ENCODE results near the gene PTPRB. TPM values are rescaled to one million over a fixed set of nuclear protein-coding genes. Genes with fewer than 3 reads are reported as not detected.

PTPRB gene
- total and polyA plus RNA-seq, 2 of the 4 experiments (the other 2 are of a cell fraction) = 4.1 to 6.5 TPM

GRCh38 chr12:70557583-70558191 lies 79.5 kb downstream of the PTPRB start:
- dilution Hi-C loops (cut with HindIII; ENCODE audit: low sequenced_read_pairs, unreplicated experiment) = no loop called here
- H4K8ac ChIP-seq (ENCODE audit: low read depth in 2 of 2, low read length in 2 of 2) = no peak overlapping the region
- H4K5ac ChIP-seq (ENCODE audit: low read depth, low read length) = no peak overlapping the region
- H3K9ac ChIP-seq (ENCODE audit: low read depth, low read length) = no peak overlapping the region
- no peaks in the 10 kb centered on the region for H3K9me3 ChIP-seq (ENCODE audit: control insufficient read depth, insufficient read depth, low read length)
- no peak overlapping the region for H3K18ac ChIP-seq (ENCODE audit: low read depth, low read length)
- ChIA-PET CTCF (interaction anchor here (0.7 to 1.5 kb wide), 3 partner anchors 19 to 657 kb away, joined by 3 read pairs; no protein-coding TSS in a partner anchor), POLR2A (ENCODE audit: unreplicated experiment) (no interaction called here)
- no peak overlapping the region for H2BK15ac ChIP-seq (ENCODE audit: low read depth, low read length)
- intact Hi-C loops (cut with micrococcal nuclease) = no loop called here
- in situ Hi-C loops (cut with MboI; ENCODE audit: low sequenced_read_pairs) = no loop called here
- no peak overlapping the region for H3K4ac ChIP-seq (ENCODE audit: low read depth, low read length)
- no peak overlapping the region for H3K56ac ChIP-seq (ENCODE audit: extremely low read depth, insufficient read depth, low read length)
- 100% methylated on average over 1 of the region's 4 CpGs; no CpG with 5 or more reads in 1 of the 2 experiments for WGBS, 2 experiments (ENCODE audit: extremely low coverage in 2 of 2, insufficient read length in 1 of 2)
- H4K20me1 ChIP-seq (ENCODE audit: insufficient read depth, low read length) = no peaks in the 10 kb centered on the region
- no peaks in the 10 kb centered on the region for H3K9me1 ChIP-seq (ENCODE audit: insufficient read depth, low read length)
- DNase-seq (no peak), ATAC-seq (ENCODE audit: low read depth) (no peak)
- H2AK5ac ChIP-seq (ENCODE audit: low read depth, low read length) = no peak overlapping the region
- TF ChIP-seq MAZ (IDR thresholded peaks at IDR 0.05; ENCODE audit: borderline replicate concordance, low read depth, low read length) (no peak), BHLHE40 (IDR thresholded peaks at IDR 0.05; ENCODE audit: low read depth, low read length) (no peak), CTCF (conservative IDR thresholded peaks at IDR 0.05; ENCODE audit: low read depth, low read length) (no peak), CEBPB (IDR thresholded peaks at IDR 0.05; ENCODE audit: low read depth, low read length) (no peak), NFE2L2 (IDR thresholded peaks at IDR 0.05; ENCODE audit: low read depth, low read length) (no peak), MXI1 (IDR thresholded peaks at IDR 0.05; ENCODE audit: borderline replicate concordance, low read depth, low read length) (no peak), ELK1 (IDR thresholded peaks at IDR 0.05; ENCODE audit: borderline replicate concordance, low read depth, low read length) (no peak), FOS (IDR thresholded peaks at IDR 0.05; ENCODE audit: low read depth, low read length) (no peak), POLR2A (IDR thresholded peaks at IDR 0.05; ENCODE audit: low read depth, low read length) (no peak), MAFK (IDR thresholded peaks at IDR 0.05; ENCODE audit: low read depth, low read length) (no peak), SMC3 (IDR thresholded peaks at IDR 0.05; ENCODE audit: low read depth, low read length) (no peak), CHD1 (IDR thresholded peaks at IDR 0.05; ENCODE audit: low read depth, low read length) (no peak), RCOR1 (IDR thresholded peaks at IDR 0.05; ENCODE audit: insufficient replicate concordance, low read length) (no peak), RAD21 (IDR thresholded peaks at IDR 0.05; ENCODE audit: low read length) (no peak), USF2 (IDR thresholded peaks at IDR 0.05; ENCODE audit: low read depth, low read length) (no peak), RFX5 (IDR thresholded peaks at IDR 0.05; ENCODE audit: low read depth, low read length) (no peak)
- H2AK9ac ChIP-seq (replicated peaks; ENCODE audit: low read depth, low read length, poor library complexity) = no peak overlapping the region
- no peak overlapping the region for H2AFZ ChIP-seq (replicated peaks; ENCODE audit: low read length, poor library complexity)
- no peak overlapping the region for H3K27ac ChIP-seq (ENCODE audit: insufficient read depth, low read length)
- no peak overlapping the region for H4K91ac ChIP-seq (ENCODE audit: insufficient read depth, low read depth, low read length)
- no peaks in the 10 kb centered on the region for H3K36me3 ChIP-seq (ENCODE audit: control insufficient read depth, insufficient read depth, low read length)
- no TSS peak for BruUV-seq (replicated peaks)
- H3K4me2 ChIP-seq (ENCODE audit: low read depth, low read length) = no peak overlapping the region
- H3K23ac ChIP-seq (ENCODE audit: low read depth, low read length) = no peak overlapping the region
- H2BK120ac ChIP-seq (ENCODE audit: low read depth, low read length) = no peak overlapping the region
- H3K4me3 ChIP-seq (ENCODE audit: insufficient read depth, low read depth, low read length) = no peak overlapping the region
- H2BK5ac ChIP-seq (ENCODE audit: low read depth, low read length, poor library complexity, severe bottlenecking) = no peak overlapping the region
- no peak overlapping the region for H2BK20ac ChIP-seq (ENCODE audit: low read depth, low read length)
- H3K79me1 ChIP-seq (ENCODE audit: low read depth in 1 of 2, low read length in 2 of 2) = no peaks in the 10 kb centered on the region
- no peaks in the 10 kb centered on the region for H3K4me1 ChIP-seq (ENCODE audit: control insufficient read depth, insufficient read depth, low read length)
- no peak overlapping the region for H3K14ac ChIP-seq (replicated peaks; ENCODE audit: low read depth, low read length)
- no peaks in the 10 kb centered on the region for H3K27me3 ChIP-seq (ENCODE audit: control insufficient read depth, insufficient read depth, low read length)
